HUES6 (cell line): ENCODE measurements around the gene ME3.
"Not testable (repeated sequence)": the region's sequence is repeated elsewhere in the genome, so short reads cannot be mapped to it uniquely, and the experiment has no call there.

Source experiments
- H3K27ac ChIP-seq: 2 replicates; pipeline ENCODE4 v1.7.0; 2013; ENCODE audit warnings: low read depth, mild to moderate bottlenecking, low read length, inconsistent platforms
- H3K27me3 ChIP-seq: 2 replicates; pipeline ENCODE4 v1.6.1; 2013; ENCODE audit warnings: low read length; ENCODE audit not compliant: control insufficient read depth, insufficient read depth
- H3K36me3 ChIP-seq: 2 replicates; pipeline ENCODE4 v1.6.1; 2013; ENCODE audit warnings: low read length; ENCODE audit not compliant: control insufficient read depth, insufficient read depth
- H3K4me1 ChIP-seq: 2 replicates; pipeline ENCODE4 v1.6.1; 2013; ENCODE audit warnings: low read length; ENCODE audit not compliant: control insufficient read depth, insufficient read depth
- H3K4me3 ChIP-seq: 2 replicates; pipeline ENCODE4 v1.5.1; 2013; ENCODE audit warnings: low read depth, low read length
- H3K9ac ChIP-seq: one replicate; pipeline ENCODE4 v1.6.1; 2013; ENCODE audit warnings: mild to moderate bottlenecking, low read length
- H3K9me3 ChIP-seq: 2 replicates; pipeline ENCODE4 v1.6.1; 2013; ENCODE audit warnings: low read depth, low read length; ENCODE audit not compliant: control insufficient read depth, insufficient read depth

ME3 gene

GRCh38 chr11:86553265-86553664 lies 119.2 kb downstream of the ME3 start:
- no peaks in the 10 kb centered on the region for H3K9me3 ChIP-seq
- no peaks in the 10 kb centered on the region for H3K36me3 ChIP-seq

GRCh38 chr11:86551288-86552092 lies 120.9 kb downstream of the ME3 start:
- H3K4me3 ChIP-seq = no peak overlapping the region
- no peaks in the 10 kb centered on the region for H3K36me3 ChIP-seq
- H3K9ac ChIP-seq = no peak overlapping the region
- H3K27ac ChIP-seq = no peak overlapping the region
- no peaks in the 10 kb centered on the region for H3K9me3 ChIP-seq
- H3K4me1 ChIP-seq = peaks cover 7% of the 10 kb centered on the region
- H3K27me3 ChIP-seq = no peaks in the 10 kb centered on the region

More at GRCh38 chr11:86553265-86553664, 119.2 kb downstream of the ME3 start:
- Histone ChIP-seq H3K4me1 (no peaks in the 10 kb centered on the region; the same call in 1 of the 2 replicates), H3K9ac (no peak overlapping the region), H3K27me3 (no peaks in the 10 kb centered on the region), H3K27ac (no peak overlapping the region), H3K4me3 (no peak overlapping the region)

GRCh38 chr11:86550757-86551156 lies 121.7 kb downstream of the ME3 start:
- Histone ChIP-seq H3K4me1 (peaks cover 7% of the 10 kb centered on the region), H3K9ac (no peak overlapping the region), H3K27me3 (no peaks in the 10 kb centered on the region), H3K9me3 (no peaks in the 10 kb centered on the region), H3K27ac (no peak overlapping the region), H3K36me3 (no peaks in the 10 kb centered on the region), H3K4me3 (no peak overlapping the region)

- Histone ChIP-seq H3K4me1 (peaks cover 7% of the 10 kb centered on the region), H3K27ac (no peak overlapping the region)
Measured at GRCh38 chr11:86548271-86548917, 124.0 kb downstream of the ME3 start.

GRCh38 chr11:86547727-86548126 lies 124.7 kb downstream of the ME3 start:
- Histone ChIP-seq H3K27ac (no peak overlapping the region), H3K9me3 (no peaks in the 10 kb centered on the region), H3K27me3 (no peaks in the 10 kb centered on the region), H3K36me3 (no peaks in the 10 kb centered on the region), H3K4me1 (peaks cover 7% of the 10 kb centered on the region), H3K9ac (no peak overlapping the region), H3K4me3 (no peak overlapping the region)

More at GRCh38 chr11:86548271-86548917, 124.0 kb downstream of the ME3 start:
- Histone ChIP-seq H3K4me3 (no peak overlapping the region), H3K27me3 (no peaks in the 10 kb centered on the region), H3K9me3 (no peaks in the 10 kb centered on the region), H3K36me3 (no peaks in the 10 kb centered on the region), H3K9ac (no peak overlapping the region)

GRCh38 chr11:86541299-86541698 lies 131.1 kb downstream of the ME3 start:
- not testable (repeated sequence) for H3K27me3 ChIP-seq, H3K4me1 ChIP-seq, H3K36me3 ChIP-seq, H3K9ac ChIP-seq, H3K9me3 ChIP-seq, H3K4me3 ChIP-seq, H3K27ac ChIP-seq

GRCh38 chr11:86538223-86538548 lies 134.2 kb downstream of the ME3 start:
- Histone ChIP-seq H3K4me1 (no peaks in the 10 kb centered on the region), H3K27ac (no peak overlapping the region), H3K27me3 (no peaks in the 10 kb centered on the region), H3K4me3 (no peak overlapping the region), H3K9ac (no peak overlapping the region), H3K36me3 (no peaks in the 10 kb centered on the region), H3K9me3 (no peaks in the 10 kb centered on the region)

GRCh38 chr11:86537541-86538222 lies 134.7 kb downstream of the ME3 start:
- H3K27ac ChIP-seq = no peak overlapping the region
- H3K9ac ChIP-seq = no peak overlapping the region
- no peak overlapping the region for H3K4me3 ChIP-seq
- H3K36me3 ChIP-seq = no peaks in the 10 kb centered on the region
- no peaks in the 10 kb centered on the region for H3K4me1 ChIP-seq
- H3K27me3 ChIP-seq = no peaks in the 10 kb centered on the region
- no peaks in the 10 kb centered on the region for H3K9me3 ChIP-seq

GRCh38 chr11:86535773-86536172 lies 136.6 kb downstream of the ME3 start:
- H3K27ac ChIP-seq = no peak overlapping the region
- H3K4me3 ChIP-seq = no peak overlapping the region
- no peak overlapping the region for H3K9ac ChIP-seq
- H3K4me1 ChIP-seq = no peaks in the 10 kb centered on the region
- no peaks in the 10 kb centered on the region for H3K27me3 ChIP-seq
- H3K9me3 ChIP-seq = no peaks in the 10 kb centered on the region
- H3K36me3 ChIP-seq = no peaks in the 10 kb centered on the region

- Histone ChIP-seq H3K4me1 (peaks cover 14% of the 10 kb centered on the region; the same call in 1 of the 2 replicates), H3K9me3 (peaks cover 18% of the 10 kb centered on the region; the same call in 1 of the 2 replicates), H3K9ac (peak overlapping the region; percentile 52), H3K4me3 (no peak overlapping the region), H3K36me3 (no peaks in the 10 kb centered on the region), H3K27ac (peak overlapping the region; percentile 68; the same call in 1 of the 2 replicates), H3K27me3 (no peaks in the 10 kb centered on the region)
Measured at GRCh38 chr11:86524620-86525352, 147.6 kb downstream of the ME3 start.
